Neural cell (in vitro differentiated cells): ENCODE results near the gene MCUR1. TPM values are rescaled to one million over a fixed set of nuclear protein-coding genes. Genes with fewer than 3 reads are reported as not detected.
A peak's percentile ranks its signal among the peaks of the same experiment; 100 is the strongest.

ENCODE experiments used
- H2AFZ ChIP-seq: fragments of 200-600, 300-800 bp; sonication (generic), shearing (Covaris generic); 2 replicates; pipeline ENCODE4 v1.6.0; 2014; ENCODE audit warnings: low read depth, mild to moderate bottlenecking, antibody characterized with exemption, low read length, moderate library complexity
- H3F3A ChIP-seq: fragments of 200-600 bp; shearing (Covaris generic); 2 replicates; pipeline ENCODE4 v1.6.1; 2016; ENCODE audit warnings: mild to moderate bottlenecking, moderate library complexity, mixed read lengths, antibody characterized with exemption, low read length; ENCODE audit not compliant: insufficient read depth, poor library complexity, severe bottlenecking
- H3K27ac ChIP-seq: fragments of 200-600, 300-800 bp; sonication (generic), shearing (Covaris generic); 2 replicates; pipeline ENCODE4 v1.5.1; 2014; ENCODE audit warnings: mild to moderate bottlenecking, low read length, moderate library complexity
- H3K27me3 ChIP-seq: fragments of 300-800, 200-600 bp; sonication (generic), shearing (Covaris generic); 2 replicates; pipeline ENCODE4 v1.6.0; 2014; ENCODE audit warnings: mild to moderate bottlenecking, low read depth, low read length, moderate library complexity; ENCODE audit not compliant: insufficient read depth
- H3K36me3 ChIP-seq: fragments of 300-800, 200-600 bp; sonication (generic), shearing (Covaris generic); 2 replicates; pipeline ENCODE4 v1.5.1; 2014; ENCODE audit warnings: mild to moderate bottlenecking, antibody characterized with exemption, low read length, moderate library complexity; ENCODE audit not compliant: insufficient read depth
- H3K4me2 ChIP-seq: fragments of 300-800, 200-600 bp; sonication (generic), shearing (Covaris generic); 2 replicates; pipeline ENCODE4 v1.6.0; 2014; ENCODE audit warnings: mild to moderate bottlenecking, low read length
- H3K4me3 ChIP-seq: fragments of 300-800, 200-600 bp; sonication (generic), shearing (Covaris generic); 2 replicates; pipeline ENCODE4 v1.5.1; 2014; ENCODE audit warnings: mild to moderate bottlenecking, low read length, moderate library complexity
- H3K79me2 ChIP-seq: fragments of 200-600 bp; shearing (Covaris generic); replicated peaks from 2 replicates; pipeline ENCODE4 v1.6.0; 2014; ENCODE audit warnings: mild to moderate bottlenecking, low read length, moderate library complexity; ENCODE audit not compliant: insufficient read depth
- H3K9ac ChIP-seq: fragments of 300-800, 200-600 bp; sonication (generic), shearing (Covaris generic); 2 replicates; pipeline ENCODE4 v1.6.1; 2016; ENCODE audit warnings: mild to moderate bottlenecking, low read length, mixed read lengths
- H3K9me2 ChIP-seq: fragments of 200-600 bp; shearing (Covaris generic); 2 replicates; pipeline ENCODE4 v1.6.1; 2016; ENCODE audit warnings: mild to moderate bottlenecking, low read length, mixed read lengths; ENCODE audit not compliant: insufficient read depth
- H3K9me3 ChIP-seq: fragments of 200-600, 300-800 bp; sonication (generic), shearing (Covaris generic); 2 replicates; pipeline ENCODE4 v1.6.1; 2016; ENCODE audit warnings: mild to moderate bottlenecking, mixed run types, low read length, moderate library complexity, mixed read lengths
- H4K20me1 ChIP-seq: fragments of 200-600 bp; shearing (Covaris generic); 2 replicates; pipeline ENCODE4 v1.6.1; 2016; ENCODE audit warnings: mild to moderate bottlenecking, mixed run types; ENCODE audit not compliant: insufficient read depth
- EP300 ChIP-seq: fragments of 450-650 bp; conservative IDR thresholded peaks from 2 replicates; pipeline ENCODE4 v1.6.1; 2014; ENCODE audit warnings: antibody characterized with exemption, mild to moderate bottlenecking, moderate library complexity; ENCODE audit not compliant: poor library complexity, severe bottlenecking
- EZH2 ChIP-seq: fragments of 200-600, 300-800 bp; shearing (Covaris generic), sonication (generic); IDR thresholded peaks from 2 replicates; pipeline ENCODE4 v1.6.1; 2014; ENCODE audit warnings: antibody characterized with exemption, low read length, borderline replicate concordance, mild to moderate bottlenecking; ENCODE audit not compliant: insufficient read depth, poor library complexity, severe bottlenecking
- MXI1 ChIP-seq: fragments of 450-650 bp; conservative IDR thresholded peaks from 2 replicates; pipeline ENCODE4 v1.6.1; 2014; ENCODE audit warnings: antibody characterized with exemption, mild to moderate bottlenecking; ENCODE audit not compliant: poor library complexity, severe bottlenecking
- POLR2AphosphoS5 ChIP-seq: IDR thresholded peaks from 2 replicates; pipeline ENCODE4 v1.6.1; 2012
- RAD21 ChIP-seq: fragments of 450-650 bp; conservative IDR thresholded peaks from 2 replicates; pipeline ENCODE4 v1.6.1; 2014; ENCODE audit warnings: antibody characterized with exemption, mild to moderate bottlenecking, moderate library complexity
- SMC3 ChIP-seq: fragments of 450-650 bp; conservative IDR thresholded peaks from 2 replicates; pipeline ENCODE4 v1.6.1; 2014; ENCODE audit warnings: antibody characterized with exemption, mild to moderate bottlenecking, moderate library complexity; ENCODE audit not compliant: poor library complexity
- TAF1 ChIP-seq: IDR thresholded peaks from 2 replicates; pipeline ENCODE4 v1.6.1; 2012; ENCODE audit warnings: low read depth
- polyA plus RNA-seq: library from polyadenylated mRNA; depleted of rRNA; stranded (reverse); fragments of >200 nt; gene quantifications from 2 replicates; pipeline ENCODE4 v1.2.3, GENCODE V29; 2014
- TF ChIP-seq, protein P1 (sequence below): IDR thresholded peaks from 2 replicates; pipeline ENCODE4 v1.6.1; 2012; ENCODE audit warnings: borderline replicate concordance
- TF ChIP-seq, protein P2 (sequence below): fragments of 450-650 bp; IDR thresholded peaks from 2 replicates; pipeline ENCODE4 v1.5.1; 2014; ENCODE audit warnings: antibody characterized with exemption, mild to moderate bottlenecking, moderate library complexity; ENCODE audit not compliant: poor library complexity, severe bottlenecking

MCUR1 gene
- polyA plus RNA-seq, 1 donor from 2014 or later = 10.0 TPM

DNA sequence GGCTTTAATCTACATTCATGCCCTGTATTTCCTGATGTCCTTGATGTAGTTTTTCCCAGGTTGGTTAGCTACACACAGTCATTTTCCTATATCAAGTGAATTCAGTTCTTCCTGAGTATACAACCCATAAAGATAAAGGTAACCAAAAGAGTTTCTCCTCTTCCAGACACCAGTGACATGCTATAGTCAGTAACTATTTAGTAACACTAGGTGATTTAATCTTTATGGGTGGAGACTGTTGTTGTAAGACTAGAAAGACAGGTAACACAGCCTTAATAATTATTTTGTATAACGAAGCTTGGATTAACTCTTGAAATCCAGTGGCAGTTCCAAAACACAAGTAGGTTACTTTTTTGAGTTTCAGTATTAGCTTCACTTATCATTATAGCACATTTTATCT lies 17.6 kb downstream of the MCUR1 start:
- Histone ChIP-seq H3K4me2 (no peak overlapping the region), H3K79me2 (no peaks in the 10 kb centered on the region), H4K20me1 (no peaks in the 10 kb centered on the region), H3K27ac (no peak overlapping the region), H2AFZ (no peak overlapping the region), H3K36me3 (no peaks in the 10 kb centered on the region), H3K9me2 (no peaks in the 10 kb centered on the region), H3K4me3 (no peak overlapping the region), H3K9me3 (no peaks in the 10 kb centered on the region), H3K27me3 (no peaks in the 10 kb centered on the region), H3K9ac (no peak overlapping the region), H3F3A (no peaks in the 10 kb centered on the region)
- no peak for TF ChIP-seq TAF1
- no peak for TF ChIP-seq SMC3
- no peak for TF ChIP-seq RAD21
- no peak for TF ChIP-seq MXI1
- no peak for TF ChIP-seq EP300
- TF ChIP-seq, protein P1, sequence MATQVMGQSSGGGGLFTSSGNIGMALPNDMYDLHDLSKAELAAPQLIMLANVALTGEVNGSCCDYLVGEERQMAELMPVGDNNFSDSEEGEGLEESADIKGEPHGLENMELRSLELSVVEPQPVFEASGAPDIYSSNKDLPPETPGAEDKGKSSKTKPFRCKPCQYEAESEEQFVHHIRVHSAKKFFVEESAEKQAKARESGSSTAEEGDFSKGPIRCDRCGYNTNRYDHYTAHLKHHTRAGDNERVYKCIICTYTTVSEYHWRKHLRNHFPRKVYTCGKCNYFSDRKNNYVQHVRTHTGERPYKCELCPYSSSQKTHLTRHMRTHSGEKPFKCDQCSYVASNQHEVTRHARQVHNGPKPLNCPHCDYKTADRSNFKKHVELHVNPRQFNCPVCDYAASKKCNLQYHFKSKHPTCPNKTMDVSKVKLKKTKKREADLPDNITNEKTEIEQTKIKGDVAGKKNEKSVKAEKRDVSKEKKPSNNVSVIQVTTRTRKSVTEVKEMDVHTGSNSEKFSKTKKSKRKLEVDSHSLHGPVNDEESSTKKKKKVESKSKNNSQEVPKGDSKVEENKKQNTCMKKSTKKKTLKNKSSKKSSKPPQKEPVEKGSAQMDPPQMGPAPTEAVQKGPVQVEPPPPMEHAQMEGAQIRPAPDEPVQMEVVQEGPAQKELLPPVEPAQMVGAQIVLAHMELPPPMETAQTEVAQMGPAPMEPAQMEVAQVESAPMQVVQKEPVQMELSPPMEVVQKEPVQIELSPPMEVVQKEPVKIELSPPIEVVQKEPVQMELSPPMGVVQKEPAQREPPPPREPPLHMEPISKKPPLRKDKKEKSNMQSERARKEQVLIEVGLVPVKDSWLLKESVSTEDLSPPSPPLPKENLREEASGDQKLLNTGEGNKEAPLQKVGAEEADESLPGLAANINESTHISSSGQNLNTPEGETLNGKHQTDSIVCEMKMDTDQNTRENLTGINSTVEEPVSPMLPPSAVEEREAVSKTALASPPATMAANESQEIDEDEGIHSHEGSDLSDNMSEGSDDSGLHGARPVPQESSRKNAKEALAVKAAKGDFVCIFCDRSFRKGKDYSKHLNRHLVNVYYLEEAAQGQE = no peak
- no peak for TF ChIP-seq POLR2AphosphoS5
- TF ChIP-seq, protein P2, sequence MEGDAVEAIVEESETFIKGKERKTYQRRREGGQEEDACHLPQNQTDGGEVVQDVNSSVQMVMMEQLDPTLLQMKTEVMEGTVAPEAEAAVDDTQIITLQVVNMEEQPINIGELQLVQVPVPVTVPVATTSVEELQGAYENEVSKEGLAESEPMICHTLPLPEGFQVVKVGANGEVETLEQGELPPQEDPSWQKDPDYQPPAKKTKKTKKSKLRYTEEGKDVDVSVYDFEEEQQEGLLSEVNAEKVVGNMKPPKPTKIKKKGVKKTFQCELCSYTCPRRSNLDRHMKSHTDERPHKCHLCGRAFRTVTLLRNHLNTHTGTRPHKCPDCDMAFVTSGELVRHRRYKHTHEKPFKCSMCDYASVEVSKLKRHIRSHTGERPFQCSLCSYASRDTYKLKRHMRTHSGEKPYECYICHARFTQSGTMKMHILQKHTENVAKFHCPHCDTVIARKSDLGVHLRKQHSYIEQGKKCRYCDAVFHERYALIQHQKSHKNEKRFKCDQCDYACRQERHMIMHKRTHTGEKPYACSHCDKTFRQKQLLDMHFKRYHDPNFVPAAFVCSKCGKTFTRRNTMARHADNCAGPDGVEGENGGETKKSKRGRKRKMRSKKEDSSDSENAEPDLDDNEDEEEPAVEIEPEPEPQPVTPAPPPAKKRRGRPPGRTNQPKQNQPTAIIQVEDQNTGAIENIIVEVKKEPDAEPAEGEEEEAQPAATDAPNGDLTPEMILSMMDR = no peak
- no peak for TF ChIP-seq EZH2

DNA sequence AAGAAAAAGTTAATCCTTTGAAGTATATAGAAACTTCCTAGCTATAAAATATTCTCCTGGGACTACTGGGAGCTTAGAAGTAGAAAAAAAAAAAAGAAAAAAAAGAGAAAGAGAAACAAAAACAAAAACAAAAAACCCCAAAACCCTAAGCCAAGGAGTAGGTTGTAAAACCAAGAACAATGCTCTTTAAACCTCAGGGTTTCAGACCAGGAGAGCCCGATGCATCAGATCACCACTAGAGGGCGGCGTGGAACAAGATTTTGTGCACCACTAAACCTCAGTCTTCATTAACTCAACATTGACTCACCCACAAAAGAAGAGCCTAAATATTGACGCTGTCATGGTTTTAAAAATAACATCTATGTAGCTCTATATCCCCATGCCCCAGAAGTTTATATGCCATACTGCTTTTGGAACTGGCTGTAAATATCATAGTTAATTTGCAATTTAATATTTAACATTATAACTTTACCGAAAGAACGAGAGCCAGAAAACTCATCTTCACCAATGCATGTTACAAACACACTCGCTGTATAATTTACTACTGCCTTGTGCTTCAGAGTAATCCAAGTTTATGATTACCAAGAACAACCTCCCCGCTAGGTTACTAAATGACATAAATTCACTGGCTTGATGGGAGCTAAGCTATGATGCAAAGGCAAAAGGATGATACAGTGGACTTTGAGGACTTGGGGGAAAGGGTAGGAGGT lies 19.2 kb downstream of the MCUR1 start:
- H3F3A ChIP-seq = no peaks in the 10 kb centered on the region
- no peaks in the 10 kb centered on the region for H3K36me3 ChIP-seq
- no peak overlapping the region for H3K9ac ChIP-seq
- TF ChIP-seq TAF1 = no peak
- peak; percentile 76 for TF ChIP-seq RAD21
- TF ChIP-seq SMC3 = peak; percentile 82
- TF ChIP-seq, protein P2 = peak; percentile 79
- TF ChIP-seq, protein P1 = no peak
- H3K79me2 ChIP-seq = no peaks in the 10 kb centered on the region
- H3K4me2 ChIP-seq = no peak overlapping the region
- no peaks in the 10 kb centered on the region for H3K9me3 ChIP-seq
- no peaks in the 10 kb centered on the region for H3K27me3 ChIP-seq
- H4K20me1 ChIP-seq = no peaks in the 10 kb centered on the region
- H2AFZ ChIP-seq = no peak overlapping the region
- H3K4me3 ChIP-seq = no peak overlapping the region
- no peak overlapping the region for H3K27ac ChIP-seq
- no peaks in the 10 kb centered on the region for H3K9me2 ChIP-seq
